HG03097 (cell line): ENCODE measurements around the gene SAP130.

Source experiments
- ATAC-seq: cut with Tn5 transposase; IDR thresholded peaks from one replicate; pipeline ENCODE4 v1.9.1; 2021; ENCODE audit not compliant: unreplicated experiment, low FRiP score

The SAP130 gene

DNA sequence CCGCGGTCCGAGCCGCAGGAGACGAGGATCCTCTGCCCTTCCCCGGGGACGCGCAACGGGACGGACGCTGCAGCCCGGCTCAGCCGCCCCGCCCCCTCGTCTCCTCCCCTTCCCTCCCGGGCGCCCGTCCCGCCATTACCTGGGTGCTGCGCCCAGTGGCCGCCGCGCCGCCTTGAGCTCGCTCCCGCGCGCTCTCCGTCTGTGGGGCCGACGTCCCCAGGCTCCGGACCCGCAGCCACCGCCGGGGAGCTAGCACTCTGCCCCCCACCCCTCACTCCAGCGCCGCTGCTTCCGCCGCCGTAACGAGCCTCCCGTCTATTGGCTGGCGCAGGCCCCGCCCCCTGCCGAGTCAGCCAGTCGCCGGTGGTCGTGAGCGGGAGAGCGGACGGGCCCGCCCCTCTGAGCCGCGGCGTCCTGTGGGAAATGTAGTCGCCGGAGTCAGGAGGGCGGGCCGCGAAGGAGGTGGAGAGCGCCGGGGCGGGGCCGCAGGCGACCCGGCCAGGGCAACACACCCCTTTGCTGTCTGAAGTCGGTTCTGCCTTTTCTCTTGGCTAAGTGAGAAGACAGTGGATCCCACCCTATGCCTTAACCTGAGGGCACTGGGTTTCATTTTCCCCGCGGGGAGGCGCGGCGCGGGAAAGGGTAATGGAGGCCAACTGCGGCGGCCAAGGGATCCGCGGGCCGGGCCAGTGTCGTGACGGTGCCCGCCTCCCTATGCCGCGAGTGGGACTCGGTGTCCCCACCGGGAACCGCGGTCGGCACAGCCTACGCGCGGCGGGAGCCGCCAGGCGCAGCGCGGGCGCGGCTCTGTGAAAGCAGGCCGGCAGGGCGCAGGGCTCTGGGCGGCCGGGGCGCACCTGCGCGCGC is at the start of gene SAP130:
Gene SAP130 (minus strand): TSS at position 259 of the 867 bp plus-strand sequence. CDS start 1,767 bp downstream, outside the sequence.
- ATAC-seq = peak; percentile 83

DNA sequence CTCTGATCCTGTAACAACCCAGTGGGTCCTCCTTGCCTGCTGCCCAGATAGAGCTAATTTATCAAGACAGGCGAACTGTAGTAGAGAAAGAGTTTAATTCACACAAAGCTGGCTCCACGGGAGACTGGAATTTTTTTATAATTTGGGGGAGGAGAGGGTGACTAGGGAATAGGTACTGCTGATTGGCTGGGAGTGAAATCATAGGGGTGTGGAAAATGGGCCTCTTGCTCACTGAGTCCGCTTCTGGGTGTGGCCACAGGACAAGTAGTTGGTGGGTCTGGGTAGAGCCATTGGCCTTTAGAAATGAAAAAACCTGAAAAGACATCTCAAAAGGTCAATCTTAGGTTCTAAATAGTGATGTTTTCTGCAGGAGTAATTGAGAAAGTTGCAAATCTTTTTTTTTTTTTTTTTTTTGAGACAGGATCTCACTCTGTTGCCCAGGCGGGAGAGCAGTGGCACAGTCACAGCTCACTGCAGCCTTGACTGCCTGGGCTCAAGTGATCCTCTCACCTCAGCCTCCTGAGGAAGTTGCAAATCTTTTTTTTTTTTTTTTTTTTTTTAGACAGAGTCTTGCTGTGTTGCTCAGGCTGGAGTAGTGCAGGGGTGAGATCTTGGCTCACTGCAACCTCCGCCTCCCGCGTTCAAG is 48.7 kb upstream of the SAP130 start:
- ATAC-seq = no peak

DNA sequence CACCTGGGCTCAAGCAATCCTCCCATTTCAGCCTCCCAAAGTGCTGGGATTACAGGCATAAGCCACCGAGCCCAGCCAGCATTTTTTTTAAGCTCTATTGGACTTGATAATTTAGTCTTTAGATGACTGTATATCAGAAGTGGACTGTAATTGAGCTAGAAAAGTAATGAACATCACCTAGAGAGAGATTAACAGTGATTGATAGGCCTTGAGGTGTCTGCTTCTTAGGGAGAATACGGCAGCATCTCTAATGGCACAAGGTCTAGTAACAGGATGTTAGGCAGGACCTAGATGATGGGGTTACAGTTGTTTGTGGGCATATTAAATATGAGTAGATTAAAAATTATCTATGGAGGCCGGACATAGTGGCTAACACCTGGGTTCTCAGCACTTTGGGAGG is 45.4 kb upstream of the SAP130 start:
- no peak for ATAC-seq

DNA sequence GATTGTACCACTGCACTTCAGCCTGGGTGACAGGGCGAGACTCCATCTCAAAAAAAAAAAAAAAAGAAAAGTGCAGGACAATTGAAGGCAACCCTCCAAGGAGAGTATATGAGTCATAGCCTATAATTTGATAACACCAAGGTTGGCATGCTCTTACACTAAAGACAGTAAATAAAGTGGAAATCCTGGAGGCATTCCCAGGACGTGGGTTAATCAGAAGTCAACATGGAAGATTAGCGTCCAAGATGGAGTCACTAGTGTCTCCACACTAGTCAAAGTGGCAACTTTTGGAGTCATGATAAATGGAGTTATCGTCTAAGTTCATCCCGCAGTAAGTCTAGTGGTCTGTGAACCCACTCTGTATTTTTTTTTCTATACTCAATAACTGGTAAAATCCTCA is 41.9 kb upstream of the SAP130 start:
- ATAC-seq = no peak

DNA sequence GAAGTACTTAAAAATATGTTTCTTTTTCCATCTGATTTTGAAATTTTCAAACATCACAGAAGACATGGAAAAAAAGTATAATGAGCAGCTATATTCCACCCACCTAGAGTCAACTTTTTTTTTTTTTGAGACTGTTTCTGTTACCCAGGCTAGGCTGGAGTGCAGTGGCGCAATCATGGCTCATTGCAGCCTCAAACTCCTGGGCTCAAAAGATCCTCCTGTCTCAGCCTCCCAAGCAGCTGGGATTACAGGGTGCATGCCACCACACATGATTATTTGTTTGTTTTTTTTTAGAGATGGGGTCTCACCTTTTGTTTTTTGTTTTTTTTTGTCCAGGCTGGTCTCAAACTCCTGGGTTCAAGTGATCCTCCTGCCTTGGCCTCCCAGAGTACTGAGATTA is 36.5 kb upstream of the SAP130 start:
- ATAC-seq = no peak

DNA sequence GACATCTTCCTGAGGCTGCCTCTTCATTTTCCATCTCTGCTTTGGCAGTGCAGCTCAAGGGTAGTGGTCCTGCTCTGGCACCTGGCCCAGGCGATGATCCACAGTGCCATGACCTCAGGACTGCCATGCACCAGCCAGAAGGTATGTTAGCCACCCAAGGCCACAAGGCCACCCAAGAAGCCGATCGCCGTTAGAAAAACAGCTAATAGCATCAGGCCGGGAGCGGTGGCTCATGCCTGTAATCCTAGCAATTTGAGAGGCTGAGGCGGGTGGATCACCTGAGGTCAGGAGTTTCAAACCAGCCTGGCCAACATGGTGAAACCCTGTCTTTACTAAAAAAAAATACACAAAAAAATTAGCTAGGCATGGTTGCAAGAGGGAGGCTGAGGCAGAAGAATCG is 34.7 kb upstream of the SAP130 start:
- no peak for ATAC-seq

DNA sequence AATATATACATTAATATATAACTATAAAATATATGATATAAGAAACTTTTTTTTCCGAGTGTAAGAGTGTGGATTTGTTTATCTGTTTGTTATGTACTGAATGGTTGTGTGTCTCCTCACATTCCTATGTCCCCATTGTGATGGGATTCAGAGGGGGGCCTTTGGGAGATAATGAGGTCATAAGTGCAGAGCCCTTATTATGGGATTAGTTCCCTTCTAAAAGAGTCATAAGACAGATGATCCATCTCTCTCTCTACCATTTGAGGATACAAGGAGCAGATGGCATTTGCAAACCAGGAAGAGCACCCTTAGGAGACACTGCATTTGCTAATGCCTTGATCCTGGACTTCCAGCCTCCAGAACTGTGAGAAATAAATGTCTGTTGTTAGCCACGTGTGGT is 30.3 kb upstream of the SAP130 start:
- no peak for ATAC-seq

DNA sequence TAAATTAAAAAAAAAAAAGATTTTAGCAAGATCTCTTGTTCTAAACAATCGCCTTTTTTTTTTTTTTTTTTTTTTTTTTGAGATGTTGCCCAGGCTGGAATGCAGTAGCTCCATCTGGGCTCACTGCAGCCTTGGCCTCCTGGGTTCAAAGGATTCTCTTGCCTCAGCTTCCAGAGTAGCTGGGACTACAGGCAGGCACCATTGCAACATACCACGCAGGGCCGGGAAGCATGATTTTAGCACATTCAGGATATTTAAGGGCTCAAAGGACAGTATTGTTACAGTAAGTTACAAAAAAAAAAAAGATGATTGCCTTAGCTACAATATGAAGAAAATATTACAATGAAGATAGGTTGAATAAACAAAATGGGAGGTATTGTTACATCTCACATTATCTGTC is 29.5 kb upstream of the SAP130 start:
- no peak for ATAC-seq

DNA sequence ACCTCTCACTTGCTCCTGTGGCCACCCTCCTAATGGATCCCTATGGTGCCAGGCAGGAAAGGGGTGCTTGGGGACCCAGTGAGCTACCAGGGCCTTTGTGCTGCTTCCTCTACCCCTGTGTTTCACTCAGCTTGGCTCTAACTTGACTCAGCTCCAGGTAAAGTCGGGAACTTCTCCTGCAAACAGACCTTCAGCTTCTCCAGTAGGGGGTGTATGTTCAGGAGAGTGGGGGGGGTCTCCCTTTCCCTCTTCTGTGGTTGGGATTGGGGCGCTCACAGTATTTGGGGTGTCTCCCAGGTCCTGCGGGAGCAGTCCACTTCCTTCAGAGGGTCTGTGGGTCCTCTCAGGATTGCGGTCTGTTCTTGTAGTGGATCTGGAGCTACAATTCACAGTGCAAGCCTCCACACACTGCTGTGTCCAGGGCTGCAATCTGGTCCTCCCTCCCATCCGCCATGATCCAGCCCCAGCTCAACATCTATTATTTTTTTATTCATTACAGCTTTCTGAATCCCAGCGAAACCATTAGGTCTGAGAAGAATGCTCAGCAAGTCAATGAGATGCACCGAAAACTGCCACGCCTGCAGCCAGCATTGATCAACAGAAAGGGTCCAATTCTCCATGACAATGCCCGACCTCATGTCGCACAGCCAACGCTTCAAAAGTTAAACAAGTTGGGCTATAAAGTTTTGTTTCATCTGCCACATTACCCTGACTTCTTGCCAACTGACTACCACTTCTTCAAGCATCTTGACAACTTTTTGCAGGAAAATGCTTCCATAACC is 26.4 kb upstream of the SAP130 start:
- ATAC-seq = no peak

DNA sequence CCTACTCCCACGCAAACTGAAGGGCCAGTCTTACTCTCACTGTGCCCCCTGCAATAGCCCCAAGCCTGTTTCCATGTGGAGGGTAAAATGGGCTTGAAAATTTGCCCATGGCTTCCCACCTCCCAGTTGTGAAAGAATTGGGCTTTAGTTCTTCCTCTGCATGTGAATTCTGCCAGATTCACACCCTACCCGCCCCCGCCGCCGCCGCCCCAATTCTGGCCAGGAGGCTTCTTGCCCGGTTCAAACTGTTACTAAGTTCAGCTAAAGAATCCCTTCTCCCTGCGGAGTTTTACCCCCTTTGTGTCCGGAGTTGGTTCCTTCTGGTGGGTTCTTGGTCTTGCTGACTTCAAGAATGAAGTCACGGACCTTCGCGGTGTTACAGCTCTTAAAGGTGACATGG is 25.5 kb upstream of the SAP130 start:
- no peak for ATAC-seq

DNA sequence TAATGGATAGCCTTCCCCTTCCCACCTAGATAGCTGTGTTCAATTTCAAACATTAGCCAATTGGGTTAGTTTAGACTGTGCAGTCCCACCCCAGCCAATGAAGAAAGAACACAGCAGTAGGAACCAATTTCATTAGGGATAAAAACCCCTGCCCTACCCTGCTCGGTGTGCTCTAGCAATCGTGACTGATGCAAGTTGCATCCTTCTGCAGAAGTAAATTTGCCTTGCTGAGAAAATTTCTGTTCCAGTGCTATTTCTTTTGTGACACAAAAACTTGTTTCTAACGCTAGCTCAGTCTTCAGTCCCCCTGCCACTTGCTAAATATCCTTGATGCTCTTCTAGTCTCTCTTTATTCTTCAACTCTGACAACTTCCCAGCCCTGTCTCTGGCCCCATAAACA is 15.2 kb upstream of the SAP130 start:
- no peak for ATAC-seq

DNA sequence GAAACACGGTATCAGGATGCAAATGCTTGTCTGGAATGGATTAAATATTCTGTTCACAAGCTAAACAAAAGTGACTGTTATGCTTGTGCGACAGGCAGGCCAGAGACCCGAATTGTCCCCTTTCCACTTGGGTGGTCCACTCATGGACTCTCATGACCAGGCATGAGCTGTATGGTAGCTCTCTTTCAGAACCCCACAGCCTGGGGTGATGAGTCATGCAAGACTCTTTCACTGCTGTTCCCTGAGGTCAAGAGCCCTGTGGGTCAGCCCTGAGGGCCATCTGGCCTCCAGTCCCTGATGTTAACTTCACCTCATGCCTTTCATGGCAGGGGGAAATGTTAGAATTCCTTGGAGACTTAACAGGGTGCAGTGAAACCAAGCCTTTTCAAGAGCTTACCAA is 13.7 kb upstream of the SAP130 start:
- ATAC-seq = no peak

DNA sequence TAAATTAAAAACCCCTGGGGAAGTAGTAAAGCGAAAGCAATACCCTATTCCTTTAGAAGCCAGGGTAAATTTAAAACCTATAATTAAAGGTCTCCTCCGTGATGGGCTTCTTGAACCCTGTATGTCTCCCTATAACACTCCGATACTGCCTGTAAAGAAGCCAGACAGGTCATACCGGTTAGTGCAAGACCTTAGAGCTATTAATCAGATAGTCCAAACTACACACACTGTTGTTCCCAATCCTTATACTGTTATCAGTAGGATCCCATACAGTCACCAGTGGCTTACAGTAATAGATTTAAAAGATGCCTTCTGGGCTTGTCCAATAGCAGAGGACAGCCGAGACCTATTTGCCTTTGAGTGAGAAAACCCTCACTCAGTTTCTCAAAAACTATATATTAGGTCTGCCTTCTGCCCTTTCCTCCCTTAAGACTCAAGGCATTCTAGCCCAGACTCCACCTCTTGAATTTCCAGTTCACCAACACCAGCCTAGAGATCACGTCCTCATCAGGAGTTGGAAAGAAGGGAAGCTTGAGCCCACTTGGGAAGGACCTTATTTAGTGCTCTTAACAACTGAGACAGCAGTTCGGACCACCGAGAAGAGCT is 12.4 kb upstream of the SAP130 start:
- no peak for ATAC-seq

DNA sequence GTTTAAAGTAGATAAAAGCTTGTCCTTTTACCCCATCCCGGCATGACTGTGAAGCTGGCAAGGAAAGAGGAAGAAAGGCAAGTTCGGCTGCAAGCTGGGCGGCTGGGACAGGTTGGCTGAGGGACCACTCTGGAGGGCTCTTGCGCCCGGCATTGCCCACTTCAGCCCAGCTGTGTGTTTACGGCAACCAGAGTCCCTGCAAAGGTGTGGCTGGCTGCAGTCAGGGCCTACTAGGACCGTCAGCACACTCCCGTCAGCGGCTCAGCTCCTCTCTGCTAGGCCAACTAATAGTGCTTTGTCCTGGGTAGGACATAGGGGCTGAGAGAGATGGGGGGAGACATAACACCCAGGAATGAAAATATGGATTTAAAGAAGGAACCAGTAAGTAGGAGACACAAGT is 11.7 kb upstream of the SAP130 start:
- ATAC-seq = no peak

DNA sequence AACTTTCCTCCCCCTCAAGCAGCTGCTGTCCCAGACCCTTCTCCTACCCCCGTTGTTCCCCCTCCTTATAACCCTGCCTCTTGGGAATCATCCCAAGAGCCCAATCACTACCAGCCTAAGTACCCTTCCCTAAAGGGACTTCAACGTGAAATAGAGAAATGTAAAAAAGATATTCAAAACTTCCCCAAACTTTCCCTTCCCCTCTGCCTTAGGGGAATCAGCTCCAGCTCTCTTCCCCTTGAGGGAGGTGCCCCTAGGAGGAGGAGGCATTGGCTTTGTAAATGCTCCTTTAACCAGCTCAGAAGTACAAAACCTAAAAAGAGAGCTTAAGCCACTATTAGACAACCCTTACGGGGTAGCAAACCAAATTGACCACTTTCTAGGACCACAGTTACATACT is 10.6 kb upstream of the SAP130 start:
- ATAC-seq = no peak

DNA sequence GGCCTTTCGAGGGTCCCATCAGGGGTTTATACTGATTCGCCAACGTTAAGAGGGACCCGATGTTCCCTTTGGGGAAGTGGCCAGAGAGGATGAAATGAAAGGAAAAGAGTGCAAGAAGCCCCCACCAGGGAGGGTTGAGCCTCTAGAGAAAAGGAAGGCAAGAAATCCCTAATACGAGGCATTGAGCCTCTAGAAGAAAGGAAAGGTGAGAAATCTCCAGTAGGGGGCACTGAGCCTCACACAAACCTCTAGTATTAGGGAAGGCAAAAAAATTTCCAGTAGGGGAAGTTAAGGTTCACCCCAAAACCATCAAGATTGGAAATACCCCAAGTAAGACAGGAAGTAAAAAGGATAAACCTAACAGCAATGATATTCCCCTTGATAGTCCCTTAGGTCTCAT is 9.8 kb upstream of the SAP130 start:
- no peak for ATAC-seq

DNA sequence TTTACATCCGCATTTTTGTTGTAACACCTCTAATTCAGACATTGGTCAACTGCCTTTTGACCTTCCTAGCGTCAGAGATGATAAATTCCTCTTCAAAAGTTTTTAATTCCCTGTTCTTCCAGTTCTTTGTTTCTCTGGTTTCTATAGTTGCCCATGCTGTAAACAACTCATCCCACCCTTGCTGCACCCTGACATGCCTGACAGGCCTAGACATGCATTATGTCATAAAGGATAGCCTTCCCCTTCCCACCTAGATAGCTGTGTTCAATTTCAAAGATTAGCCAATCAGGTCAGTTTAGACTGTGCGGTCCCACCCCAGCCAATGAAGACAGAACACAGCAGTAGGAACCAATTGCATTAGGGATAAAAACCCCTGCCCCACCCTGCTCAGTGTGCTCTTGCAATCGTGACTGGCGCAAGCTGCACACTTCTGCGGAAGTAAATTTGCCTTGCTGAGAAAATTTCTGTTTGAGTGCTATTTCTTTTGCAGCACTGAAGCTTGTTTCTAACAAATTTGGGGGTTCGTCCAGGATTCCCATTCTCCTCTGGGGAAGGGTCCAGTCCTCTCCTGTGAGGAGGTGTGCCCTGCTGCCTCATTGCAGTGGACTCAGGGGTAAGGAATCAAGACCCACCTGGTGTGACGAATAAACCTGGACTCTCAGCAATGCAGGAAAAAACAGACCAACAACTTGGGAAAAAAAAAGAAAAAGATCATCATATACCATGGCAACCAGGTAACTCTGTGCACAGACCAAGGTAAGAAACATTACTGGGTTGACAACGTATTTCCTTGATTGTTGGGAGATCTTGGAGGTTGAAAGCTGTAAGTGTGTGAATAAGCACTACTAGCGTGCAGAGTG is 9.1 kb upstream of the SAP130 start:
- no peak for ATAC-seq

DNA sequence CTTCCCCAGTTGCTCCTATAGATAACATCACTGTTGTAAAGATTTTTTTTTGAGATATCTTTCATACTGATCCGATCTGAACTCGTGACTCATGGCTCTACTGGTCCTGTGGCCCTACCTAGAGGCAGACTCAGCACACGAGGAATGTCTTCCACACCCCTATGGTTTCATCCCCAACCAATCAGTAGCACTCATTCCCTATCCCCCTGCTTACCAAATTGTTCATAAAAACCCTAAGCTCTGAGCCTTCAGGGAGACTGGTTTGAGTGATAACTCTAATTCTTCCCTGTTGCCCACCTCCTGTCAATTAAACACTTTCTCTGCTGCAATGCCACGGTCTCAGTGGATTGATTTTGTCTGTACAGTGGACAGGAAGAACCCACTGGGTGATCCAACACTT is 4.2 kb upstream of the SAP130 start:
- ATAC-seq = no peak

DNA sequence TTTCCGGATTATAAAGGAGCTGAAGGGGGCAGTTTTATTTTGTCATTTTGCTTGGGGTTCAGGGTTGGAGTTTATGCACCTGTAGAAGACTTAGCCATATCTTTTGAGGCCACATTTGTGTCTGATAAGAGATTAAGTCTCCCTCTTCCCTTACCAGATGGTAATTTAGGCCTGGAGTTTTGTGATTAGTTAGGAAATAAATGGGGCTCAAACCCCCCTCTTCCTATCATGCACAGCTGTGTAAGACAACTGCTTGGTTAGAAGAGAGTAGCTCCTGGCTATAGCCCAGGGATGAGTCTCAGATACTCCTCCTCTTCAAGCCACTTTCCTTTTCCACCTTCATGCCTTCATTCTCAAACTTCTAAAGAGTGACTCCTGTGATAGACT is 802 bp upstream of the SAP130 start:
- no peak for ATAC-seq

DNA sequence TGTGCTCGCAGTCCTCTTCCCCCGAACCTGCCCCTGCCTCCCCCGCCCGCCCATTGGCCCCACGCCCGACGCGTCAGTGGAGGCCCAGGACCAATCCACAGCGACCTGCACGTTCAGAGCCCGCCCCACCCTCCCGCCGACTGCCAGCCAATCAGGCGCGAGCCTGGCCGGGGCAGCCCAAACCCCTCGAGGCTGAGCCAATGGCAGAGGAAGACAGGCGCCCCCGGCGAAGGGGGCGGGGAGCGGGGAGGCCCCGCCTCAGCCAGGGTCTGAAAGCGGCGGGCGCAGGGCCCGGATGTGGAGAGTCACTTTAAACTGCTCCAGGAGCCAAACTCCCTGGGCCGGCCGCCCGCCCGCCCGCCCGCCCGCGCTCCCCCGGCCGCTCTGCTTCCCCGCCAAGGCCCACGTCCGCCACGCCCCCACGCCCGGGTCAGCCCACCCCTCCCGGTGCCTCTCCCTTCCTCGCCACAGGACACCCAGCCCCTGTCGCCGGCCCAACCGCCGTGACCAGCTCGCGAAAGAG is 520 bp downstream of the SAP130 start:
- peak; percentile 83 for ATAC-seq
